HUES6 (cell line): ENCODE data around the gene NR3C2.

ENCODE experiments used
- H3K27ac ChIP-seq: 2 replicates; pipeline ENCODE4 v1.7.0; 2013; ENCODE audit warnings: low read depth, mild to moderate bottlenecking, low read length, inconsistent platforms
- H3K27me3 ChIP-seq: 2 replicates; pipeline ENCODE4 v1.6.1; 2013; ENCODE audit warnings: low read length; ENCODE audit not compliant: control insufficient read depth, insufficient read depth
- H3K36me3 ChIP-seq: 2 replicates; pipeline ENCODE4 v1.6.1; 2013; ENCODE audit warnings: low read length; ENCODE audit not compliant: control insufficient read depth, insufficient read depth
- H3K4me1 ChIP-seq: 2 replicates; pipeline ENCODE4 v1.6.1; 2013; ENCODE audit warnings: low read length; ENCODE audit not compliant: control insufficient read depth, insufficient read depth
- H3K4me3 ChIP-seq: 2 replicates; pipeline ENCODE4 v1.5.1; 2013; ENCODE audit warnings: low read depth, low read length
- H3K9ac ChIP-seq: one replicate; pipeline ENCODE4 v1.6.1; 2013; ENCODE audit warnings: mild to moderate bottlenecking, low read length
- H3K9me3 ChIP-seq: 2 replicates; pipeline ENCODE4 v1.6.1; 2013; ENCODE audit warnings: low read depth, low read length; ENCODE audit not compliant: control insufficient read depth, insufficient read depth

The NR3C2 gene

GRCh38 chr4:148287111-148287510, 155.1 kb downstream of the NR3C2 start:
- Histone ChIP-seq H3K4me1 (no peaks in the 10 kb centered on the region), H3K36me3 (no peaks in the 10 kb centered on the region), H3K9ac (no peak overlapping the region), H3K27me3 (no peaks in the 10 kb centered on the region), H3K4me3 (no peak overlapping the region), H3K27ac (no peak overlapping the region), H3K9me3 (no peaks in the 10 kb centered on the region)

DNA sequence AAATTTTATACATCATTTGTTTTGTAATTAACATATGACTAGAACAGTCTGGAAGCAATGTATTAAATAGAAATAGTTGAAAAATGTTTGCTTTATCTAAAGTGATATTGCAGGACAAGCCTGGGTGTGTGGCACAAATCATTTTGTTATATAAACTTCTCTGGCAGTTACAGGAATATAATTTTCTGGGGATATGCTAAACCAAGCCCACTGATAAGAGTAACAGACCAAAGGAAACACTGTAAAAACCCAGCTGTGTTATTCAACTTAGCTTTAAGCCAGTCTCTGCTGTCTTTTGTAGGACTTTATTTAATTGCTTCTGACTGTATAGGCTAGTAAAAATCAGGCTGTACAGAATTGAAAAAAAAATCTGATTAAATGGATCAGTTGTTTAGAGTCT, 156.2 kb downstream of the NR3C2 start:
- no peaks in the 10 kb centered on the region for H3K4me1 ChIP-seq
- H3K36me3 ChIP-seq = no peaks in the 10 kb centered on the region
- H3K4me3 ChIP-seq = no peak overlapping the region
- H3K9ac ChIP-seq = no peak overlapping the region
- H3K27ac ChIP-seq = no peak overlapping the region
- H3K9me3 ChIP-seq = no peaks in the 10 kb centered on the region
- H3K27me3 ChIP-seq = no peaks in the 10 kb centered on the region

- no peaks in the 10 kb centered on the region for H3K9me3 ChIP-seq
- H3K27me3 ChIP-seq = no peaks in the 10 kb centered on the region
- no peak overlapping the region for H3K27ac ChIP-seq
- H3K4me3 ChIP-seq = no peak overlapping the region
- no peaks in the 10 kb centered on the region for H3K4me1 ChIP-seq
- no peaks in the 10 kb centered on the region for H3K36me3 ChIP-seq
- no peak overlapping the region for H3K9ac ChIP-seq
Measured at GRCh38 chr4:148283665-148284064, 158.5 kb downstream of the NR3C2 start.

DNA sequence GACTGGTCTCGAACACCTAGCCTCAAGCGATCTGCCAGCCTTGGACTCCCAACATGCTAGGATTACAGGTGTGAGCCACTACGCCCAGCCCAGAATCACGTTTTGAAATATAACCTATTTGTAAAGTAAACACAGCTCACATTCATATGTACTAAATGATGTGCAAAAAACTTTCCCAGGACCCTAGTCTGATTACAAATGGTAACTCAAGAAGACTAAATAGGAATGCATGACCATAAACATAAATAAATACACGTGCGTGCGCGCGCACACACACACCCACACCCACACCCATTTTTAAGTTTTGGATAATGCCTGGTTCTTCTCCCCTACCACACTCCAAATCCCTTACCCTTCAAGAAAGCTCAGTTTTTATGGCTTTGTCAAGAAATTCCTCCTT, 163.9 kb downstream of the NR3C2 start:
- no peak overlapping the region for H3K9ac ChIP-seq
- no peaks in the 10 kb centered on the region for H3K9me3 ChIP-seq
- no peak overlapping the region for H3K4me3 ChIP-seq
- H3K36me3 ChIP-seq = no peaks in the 10 kb centered on the region
- H3K27ac ChIP-seq = no peak overlapping the region
- H3K27me3 ChIP-seq = no peaks in the 10 kb centered on the region
- H3K4me1 ChIP-seq = no peaks in the 10 kb centered on the region

GRCh38 chr4:148275266-148275665, 166.9 kb downstream of the NR3C2 start:
- Histone ChIP-seq H3K9me3 (no peaks in the 10 kb centered on the region), H3K27me3 (no peaks in the 10 kb centered on the region), H3K36me3 (no peaks in the 10 kb centered on the region), H3K9ac (no peak overlapping the region), H3K4me3 (no peak overlapping the region), H3K4me1 (no peaks in the 10 kb centered on the region), H3K27ac (no peak overlapping the region)

DNA sequence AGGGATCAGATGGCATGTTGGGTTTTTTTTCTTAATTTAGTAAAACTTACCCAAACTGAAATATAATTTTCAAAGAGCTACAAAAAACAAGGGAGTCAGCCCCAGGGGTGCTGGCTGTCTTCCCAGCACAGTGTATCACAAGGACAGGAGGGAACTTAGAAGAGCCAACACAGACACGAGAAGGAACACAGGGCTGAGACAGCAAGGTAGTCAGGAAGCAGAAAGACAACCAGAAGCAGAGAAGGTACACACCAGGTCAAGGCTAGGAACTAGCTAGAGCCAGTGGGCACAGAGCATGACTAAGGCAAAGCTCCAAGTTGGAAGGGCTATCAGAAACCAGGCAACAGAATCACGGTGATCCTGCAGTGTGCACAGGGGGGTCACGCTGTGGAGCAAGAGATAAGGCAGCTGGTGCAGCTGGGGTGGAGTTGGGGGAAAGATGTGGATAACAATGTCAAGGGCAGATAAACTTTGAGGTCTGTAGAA, 168.7 kb downstream of the NR3C2 start:
- Histone ChIP-seq H3K27ac (no peak overlapping the region), H3K4me1 (no peaks in the 10 kb centered on the region), H3K9me3 (no peaks in the 10 kb centered on the region), H3K4me3 (no peak overlapping the region), H3K9ac (no peak overlapping the region), H3K27me3 (no peaks in the 10 kb centered on the region), H3K36me3 (no peaks in the 10 kb centered on the region)

DNA sequence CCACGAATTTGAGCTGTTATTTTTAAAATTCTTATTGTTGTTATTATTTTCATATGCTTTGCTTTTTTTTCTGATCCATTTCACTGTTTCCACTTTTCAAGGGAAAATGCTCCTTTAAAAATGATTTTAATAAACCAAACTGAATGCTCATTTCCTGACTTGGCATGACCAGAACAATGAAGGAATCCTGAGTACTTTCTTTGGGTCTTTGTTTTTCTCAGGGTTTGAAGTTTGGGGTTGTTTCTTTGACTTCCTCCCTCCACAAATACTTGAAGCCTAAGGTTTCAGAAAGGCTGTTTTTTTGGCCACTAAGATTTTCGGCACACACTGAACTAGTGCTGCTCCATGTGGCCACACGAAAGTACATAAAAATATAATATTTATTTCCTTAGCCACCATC, 171.0 kb downstream of the NR3C2 start:
- Histone ChIP-seq H3K9ac (no peak overlapping the region), H3K27me3 (no peaks in the 10 kb centered on the region), H3K27ac (no peak overlapping the region), H3K36me3 (no peaks in the 10 kb centered on the region), H3K4me3 (no peak overlapping the region), H3K4me1 (no peaks in the 10 kb centered on the region), H3K9me3 (no peaks in the 10 kb centered on the region)

DNA sequence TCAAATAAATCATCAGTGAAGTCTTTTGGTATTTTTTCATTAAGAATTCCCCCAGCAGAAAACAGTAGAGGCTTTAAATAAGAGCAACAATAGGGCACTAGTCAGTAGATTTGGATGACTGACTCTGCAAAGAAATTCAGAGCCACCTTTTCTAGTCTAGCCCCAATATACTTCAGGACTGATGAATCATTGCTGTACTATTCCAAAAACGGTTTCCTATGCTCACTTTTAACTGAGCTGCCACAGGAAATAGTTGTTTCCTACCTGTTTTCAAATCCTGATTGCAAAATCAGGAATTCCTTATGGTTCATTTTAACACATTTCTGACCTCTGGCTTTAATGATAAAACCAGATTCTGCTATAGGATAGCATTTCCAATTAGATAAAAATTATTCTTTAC, 171.6 kb downstream of the NR3C2 start:
- no peak overlapping the region for H3K4me3 ChIP-seq

DNA sequence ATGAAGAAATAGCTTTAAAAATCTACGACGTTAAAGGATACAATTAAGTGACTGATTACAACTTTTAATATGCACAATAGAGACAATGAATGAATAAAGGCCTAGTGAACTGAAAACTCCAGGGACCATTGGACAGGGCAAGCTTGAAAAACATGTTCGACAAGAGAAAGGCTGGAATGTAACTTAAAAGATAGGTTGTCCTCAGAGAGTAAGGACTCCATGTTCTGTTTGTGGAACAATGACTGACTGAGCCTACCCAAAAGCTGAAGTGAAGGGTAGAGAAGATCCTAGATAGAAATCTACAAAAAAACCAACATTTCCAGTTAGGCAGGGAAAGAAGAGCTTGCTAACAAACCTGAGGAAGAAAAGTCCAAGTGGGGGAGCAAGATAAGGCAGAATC, 173.4 kb downstream of the NR3C2 start:
- Histone ChIP-seq H3K9ac (no peak overlapping the region), H3K4me1 (no peaks in the 10 kb centered on the region), H3K9me3 (no peaks in the 10 kb centered on the region), H3K4me3 (no peak overlapping the region), H3K27me3 (no peaks in the 10 kb centered on the region), H3K36me3 (no peaks in the 10 kb centered on the region), H3K27ac (no peak overlapping the region)

More for the DNA sequence above, 171.6 kb downstream of the NR3C2 start:
- Histone ChIP-seq H3K4me1 (no peaks in the 10 kb centered on the region), H3K9me3 (no peaks in the 10 kb centered on the region), H3K9ac (no peak overlapping the region), H3K36me3 (no peaks in the 10 kb centered on the region), H3K27ac (no peak overlapping the region), H3K27me3 (no peaks in the 10 kb centered on the region)

- Histone ChIP-seq H3K9me3 (no peaks in the 10 kb centered on the region), H3K4me1 (no peaks in the 10 kb centered on the region), H3K9ac (no peak overlapping the region), H3K36me3 (no peaks in the 10 kb centered on the region), H3K27me3 (no peaks in the 10 kb centered on the region), H3K4me3 (no peak overlapping the region), H3K27ac (no peak overlapping the region)
Measured at GRCh38 chr4:148266921-148267320, 175.3 kb downstream of the NR3C2 start.

DNA sequence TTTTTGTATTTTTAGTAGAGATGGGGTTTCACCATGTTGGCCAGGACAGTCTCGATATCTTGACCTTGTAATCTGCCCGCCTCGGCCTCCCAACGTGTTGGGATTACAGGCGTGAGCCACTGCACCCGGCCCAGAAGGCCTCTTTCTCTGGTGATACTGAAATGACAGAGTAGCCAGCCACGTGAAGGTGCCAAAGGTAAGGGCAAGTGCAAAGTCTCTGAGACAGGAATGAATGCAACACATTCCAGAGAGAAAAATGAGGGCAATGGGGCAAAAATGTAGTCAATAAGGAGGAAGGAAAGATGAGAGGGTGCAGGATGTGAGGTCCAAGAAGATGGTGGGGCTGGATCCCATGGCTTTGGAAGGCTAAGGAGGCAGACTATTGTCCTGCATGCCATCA, 176.0 kb downstream of the NR3C2 start:
- H3K4me3 ChIP-seq = no peak overlapping the region
- no peaks in the 10 kb centered on the region for H3K36me3 ChIP-seq
- no peaks in the 10 kb centered on the region for H3K9me3 ChIP-seq
- H3K4me1 ChIP-seq = no peaks in the 10 kb centered on the region
- H3K9ac ChIP-seq = no peak overlapping the region
- H3K27ac ChIP-seq = no peak overlapping the region
- no peaks in the 10 kb centered on the region for H3K27me3 ChIP-seq

GRCh38 chr4:148265627-148266026, 176.6 kb downstream of the NR3C2 start:
- Histone ChIP-seq H3K36me3 (no peaks in the 10 kb centered on the region), H3K9me3 (no peaks in the 10 kb centered on the region), H3K9ac (no peak overlapping the region), H3K27ac (no peak overlapping the region), H3K4me1 (no peaks in the 10 kb centered on the region), H3K27me3 (no peaks in the 10 kb centered on the region), H3K4me3 (no peak overlapping the region)
